WTC11 (cell line): ENCODE measurements around the gene TDRD10. TPM values are rescaled to one million over a fixed set of nuclear protein-coding genes. Genes with fewer than 3 reads are reported as not detected.

Experiments
- ATAC-seq: fragments of 200-7000 bp; cut with Tn5 transposase; 2 replicates; pipeline ENCODE4 v1.10.0; 2021; ENCODE audit warnings: mild to moderate bottlenecking, moderate library complexity
- CTCF ChIA-PET: fragments of 300-600 bp; sonication (Branson Sonifier 250); formaldehyde crosslinking; loops from one replicate; lab custom pipeline; 2021; ENCODE audit warnings: antibody characterized with exemption; lab: Charles Lee
- POLR2A ChIA-PET: fragments of 350-600 bp; sonication (Branson Sonifier 250); formaldehyde crosslinking; loops from one replicate; lab custom pipeline; 2021; ENCODE audit warnings: antibody characterized with exemption; lab: Charles Lee
- DNase-seq: peaks from one replicate; pipeline ENCODE4 v3.0.0; 2021; ENCODE audit warnings: low spot score
- H3K27ac Mint-ChIP-seq: 2 replicates; pipeline ENCODE4 v1.8.0; 2021; ENCODE audit warnings: mixed read lengths
- H3K27me3 Mint-ChIP-seq: 2 replicates; pipeline ENCODE4 v1.8.0; 2021; ENCODE audit warnings: low read depth, mild to moderate bottlenecking, moderate library complexity, mixed read lengths
- H3K36me3 Mint-ChIP-seq: 2 replicates; pipeline ENCODE4 v1.8.0; 2021; ENCODE audit warnings: mixed read lengths
- H3K4me1 Mint-ChIP-seq: 2 replicates; pipeline ENCODE4 v1.8.0; 2022; ENCODE audit warnings: mixed read lengths
- H3K4me3 Mint-ChIP-seq: 2 replicates; pipeline ENCODE4 v1.8.0; 2021; ENCODE audit warnings: mild to moderate bottlenecking, moderate library complexity, mixed read lengths
- H3K9me3 Mint-ChIP-seq: 2 replicates; pipeline ENCODE4 v1.8.0; 2021; ENCODE audit warnings: mixed read lengths
- KAT7 ChIP-seq: sonication (generic); formaldehyde crosslinking; IDR thresholded peaks from 2 replicates; pipeline ENCODE4 v1.8.1; 2023; ENCODE audit warnings: missing genetic modification reagents, mild to moderate bottlenecking, borderline replicate concordance
- NFYB ChIP-seq: sonication (generic); formaldehyde crosslinking; conservative IDR thresholded peaks from 2 replicates; pipeline ENCODE4 v1.8.0; 2022; ENCODE audit warnings: low read depth, missing genetic modification reagents
- NR1H2 ChIP-seq: sonication (generic); formaldehyde crosslinking; IDR thresholded peaks from 2 replicates; pipeline ENCODE4 v1.9.0; 2021; ENCODE audit warnings: mild to moderate bottlenecking, moderate library complexity, missing genetic modification reagents
- NR3C1 ChIP-seq: sonication (generic); formaldehyde crosslinking; conservative IDR thresholded peaks from 2 replicates; pipeline ENCODE4 v1.8.1; 2023; ENCODE audit warnings: low read depth, mild to moderate bottlenecking, missing genetic modification reagents
- TCF7 ChIP-seq: sonication (generic); formaldehyde crosslinking; IDR thresholded peaks from 2 replicates; pipeline ENCODE4 v1.8.0; 2022; ENCODE audit warnings: mild to moderate bottlenecking, low read depth, missing genetic modification reagents, moderate library complexity
- ZNF219 ChIP-seq: sonication (generic); formaldehyde crosslinking; IDR thresholded peaks from 2 replicates; pipeline ENCODE4 v1.8.0; 2023; ENCODE audit warnings: missing genetic modification reagents, mild to moderate bottlenecking, borderline replicate concordance
- total RNA-seq: library from RNA; stranded (reverse); gene quantifications from 3 replicates; pipeline ENCODE4 v1.2.3, GENCODE V29; 2021
- TF ChIP-seq, protein P1 (sequence below): sonication (generic); formaldehyde crosslinking; IDR thresholded peaks from 2 replicates; pipeline ENCODE4 v1.8.1; 2022; ENCODE audit warnings: mild to moderate bottlenecking, missing genetic modification reagents, moderate library complexity, borderline replicate concordance
- TF ChIP-seq, protein P2 (sequence below): fragments of 250-450 bp; sonication (Bioruptor Pico); conservative IDR thresholded peaks from 2 replicates; pipeline ENCODE4 v1.9.0; 2021; ENCODE audit warnings: mild to moderate bottlenecking
- TF ChIP-seq, protein P3 (sequence below): sonication (generic); formaldehyde crosslinking; IDR thresholded peaks from 2 replicates; pipeline ENCODE4 v1.8.1; 2022; ENCODE audit warnings: mild to moderate bottlenecking, moderate library complexity, missing genetic modification reagents
- TF ChIP-seq, protein P4 (sequence below): sonication (generic); formaldehyde crosslinking; IDR thresholded peaks from 2 replicates; pipeline ENCODE4 v1.8.1; 2022; ENCODE audit warnings: missing genetic modification reagents, borderline replicate concordance
- TF ChIP-seq, protein P5 (sequence below): fragments of 250-450 bp; sonication (Bioruptor Pico); IDR thresholded peaks from 2 replicates; pipeline ENCODE4 v2.1.2; 2022; ENCODE audit warnings: mild to moderate bottlenecking, moderate library complexity
- TF ChIP-seq, protein P6 (sequence below): fragments of 250-450 bp; sonication (Bioruptor Pico); IDR thresholded peaks from 2 replicates; pipeline ENCODE4 v1.9.0; 2021; ENCODE audit warnings: mild to moderate bottlenecking
- TF ChIP-seq, protein P7 (sequence below): sonication (generic); formaldehyde crosslinking; IDR thresholded peaks from 2 replicates; pipeline ENCODE4 v1.8.0; 2022; ENCODE audit warnings: mild to moderate bottlenecking, missing genetic modification reagents
- TF ChIP-seq, protein P8 (sequence below): sonication (generic); formaldehyde crosslinking; IDR thresholded peaks from 2 replicates; pipeline ENCODE4 v1.8.1; 2023; ENCODE audit warnings: mild to moderate bottlenecking, missing genetic modification reagents

TDRD10 gene
- total RNA-seq, 1 experiment from 2014 or later, result 0.09 TPM

DNA sequence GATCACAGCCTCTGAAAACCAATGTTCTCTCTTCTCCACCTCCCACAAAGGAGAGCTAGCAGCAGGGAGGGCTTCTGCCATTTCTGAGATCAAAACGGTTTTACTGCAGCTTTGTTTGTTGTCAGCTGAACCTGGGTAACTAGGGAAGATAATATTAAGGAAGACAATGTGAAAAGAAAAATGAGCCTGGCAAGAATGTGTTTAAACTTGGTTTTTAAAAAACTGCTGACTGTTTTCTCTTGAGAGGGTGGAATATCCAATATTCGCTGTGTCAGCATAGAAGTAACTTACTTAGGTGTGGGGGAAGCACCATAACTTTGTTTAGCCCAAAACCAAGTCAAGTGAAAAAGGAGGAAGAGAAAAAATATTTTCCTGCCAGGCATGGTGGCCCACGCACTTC is 35.8 kb upstream of the TDRD10 start:
- CTCF ChIA-PET, result interaction anchor here (0.8 to 5.4 kb wide), 4 partner anchors 13 to 131 kb away, joined by 3 to 27 read pairs (median 4); no protein-coding TSS in a partner anchor
- ATAC-seq (no peak), DNase-seq (no peak)
- Mint-ChIP-seq H3K4me1 (peaks cover 16% of the 10 kb centered on the region), H3K27ac (no peak overlapping the region; the same call in 1 of the 2 replicates), H3K4me3 (no peak overlapping the region)
- TF ChIP-seq, protein P1, sequence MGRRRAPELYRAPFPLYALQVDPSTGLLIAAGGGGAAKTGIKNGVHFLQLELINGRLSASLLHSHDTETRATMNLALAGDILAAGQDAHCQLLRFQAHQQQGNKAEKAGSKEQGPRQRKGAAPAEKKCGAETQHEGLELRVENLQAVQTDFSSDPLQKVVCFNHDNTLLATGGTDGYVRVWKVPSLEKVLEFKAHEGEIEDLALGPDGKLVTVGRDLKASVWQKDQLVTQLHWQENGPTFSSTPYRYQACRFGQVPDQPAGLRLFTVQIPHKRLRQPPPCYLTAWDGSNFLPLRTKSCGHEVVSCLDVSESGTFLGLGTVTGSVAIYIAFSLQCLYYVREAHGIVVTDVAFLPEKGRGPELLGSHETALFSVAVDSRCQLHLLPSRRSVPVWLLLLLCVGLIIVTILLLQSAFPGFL (CRISPR knock-in tag), result no peak
- TF ChIP-seq, protein P2, sequence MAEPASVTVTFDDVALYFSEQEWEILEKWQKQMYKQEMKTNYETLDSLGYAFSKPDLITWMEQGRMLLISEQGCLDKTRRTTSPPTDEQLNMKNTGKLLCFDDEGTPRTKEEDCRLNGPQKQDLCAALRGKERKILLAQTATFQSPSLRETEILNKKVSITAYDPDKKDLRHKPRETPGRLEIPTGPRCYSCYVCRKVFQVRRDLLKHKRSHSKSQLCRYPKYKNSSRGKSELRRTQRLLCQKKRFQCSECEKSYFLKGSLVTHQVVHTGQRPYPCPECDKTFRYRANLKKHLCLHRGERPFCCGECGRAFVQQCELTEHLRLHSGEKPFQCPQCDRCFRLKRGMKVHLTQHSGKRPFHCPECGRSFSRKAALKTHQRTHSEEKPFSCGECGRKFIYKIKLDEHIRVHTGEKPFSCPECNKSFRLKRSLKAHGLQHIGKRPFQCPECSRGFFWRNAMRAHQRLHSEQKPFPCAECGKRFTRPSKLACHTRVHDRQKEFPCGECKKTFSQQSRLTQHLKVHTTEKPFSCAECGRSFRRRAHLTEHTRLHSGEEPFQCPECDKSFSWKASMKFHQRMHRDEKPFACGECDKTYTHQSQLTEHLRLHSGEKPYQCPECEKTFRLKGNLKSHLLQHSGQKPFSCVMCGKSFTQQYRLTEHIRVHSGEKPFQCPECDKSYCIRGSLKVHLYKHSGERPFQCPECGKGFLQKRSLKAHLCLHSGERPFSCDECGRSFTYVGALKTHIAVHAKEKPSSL (CRISPR knock-in tag), result no peak
- TF ChIP-seq, protein P3, sequence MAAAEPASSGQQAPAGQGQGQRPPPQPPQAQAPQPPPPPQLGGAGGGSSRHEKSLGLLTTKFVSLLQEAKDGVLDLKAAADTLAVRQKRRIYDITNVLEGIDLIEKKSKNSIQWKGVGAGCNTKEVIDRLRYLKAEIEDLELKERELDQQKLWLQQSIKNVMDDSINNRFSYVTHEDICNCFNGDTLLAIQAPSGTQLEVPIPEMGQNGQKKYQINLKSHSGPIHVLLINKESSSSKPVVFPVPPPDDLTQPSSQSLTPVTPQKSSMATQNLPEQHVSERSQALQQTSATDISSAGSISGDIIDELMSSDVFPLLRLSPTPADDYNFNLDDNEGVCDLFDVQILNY (CRISPR knock-in tag), result no peak
- TF ChIP-seq, protein P4, sequence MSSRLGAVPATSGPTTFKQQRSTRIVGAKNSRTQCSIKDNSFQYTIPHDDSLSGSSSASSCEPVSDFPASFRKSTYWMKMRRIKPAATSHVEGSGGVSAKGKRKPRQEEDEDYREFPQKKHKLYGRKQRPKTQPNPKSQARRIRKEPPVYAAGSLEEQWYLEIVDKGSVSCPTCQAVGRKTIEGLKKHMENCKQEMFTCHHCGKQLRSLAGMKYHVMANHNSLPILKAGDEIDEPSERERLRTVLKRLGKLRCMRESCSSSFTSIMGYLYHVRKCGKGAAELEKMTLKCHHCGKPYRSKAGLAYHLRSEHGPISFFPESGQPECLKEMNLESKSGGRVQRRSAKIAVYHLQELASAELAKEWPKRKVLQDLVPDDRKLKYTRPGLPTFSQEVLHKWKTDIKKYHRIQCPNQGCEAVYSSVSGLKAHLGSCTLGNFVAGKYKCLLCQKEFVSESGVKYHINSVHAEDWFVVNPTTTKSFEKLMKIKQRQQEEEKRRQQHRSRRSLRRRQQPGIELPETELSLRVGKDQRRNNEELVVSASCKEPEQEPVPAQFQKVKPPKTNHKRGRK, result no peak
- TF ChIP-seq, protein P5, sequence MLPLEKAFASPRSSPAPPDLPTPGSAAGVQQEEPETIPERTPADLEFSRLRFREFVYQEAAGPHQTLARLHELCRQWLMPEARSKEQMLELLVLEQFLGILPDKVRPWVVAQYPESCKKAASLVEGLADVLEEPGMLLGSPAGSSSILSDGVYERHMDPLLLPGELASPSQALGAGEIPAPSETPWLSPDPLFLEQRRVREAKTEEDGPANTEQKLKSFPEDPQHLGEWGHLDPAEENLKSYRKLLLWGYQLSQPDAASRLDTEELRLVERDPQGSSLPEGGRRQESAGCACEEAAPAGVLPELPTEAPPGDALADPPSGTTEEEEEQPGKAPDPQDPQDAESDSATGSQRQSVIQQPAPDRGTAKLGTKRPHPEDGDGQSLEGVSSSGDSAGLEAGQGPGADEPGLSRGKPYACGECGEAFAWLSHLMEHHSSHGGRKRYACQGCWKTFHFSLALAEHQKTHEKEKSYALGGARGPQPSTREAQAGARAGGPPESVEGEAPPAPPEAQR, result no peak
- TF ChIP-seq TCF7 (CRISPR knock-in tag), result no peak
- TF ChIP-seq, protein P6, sequence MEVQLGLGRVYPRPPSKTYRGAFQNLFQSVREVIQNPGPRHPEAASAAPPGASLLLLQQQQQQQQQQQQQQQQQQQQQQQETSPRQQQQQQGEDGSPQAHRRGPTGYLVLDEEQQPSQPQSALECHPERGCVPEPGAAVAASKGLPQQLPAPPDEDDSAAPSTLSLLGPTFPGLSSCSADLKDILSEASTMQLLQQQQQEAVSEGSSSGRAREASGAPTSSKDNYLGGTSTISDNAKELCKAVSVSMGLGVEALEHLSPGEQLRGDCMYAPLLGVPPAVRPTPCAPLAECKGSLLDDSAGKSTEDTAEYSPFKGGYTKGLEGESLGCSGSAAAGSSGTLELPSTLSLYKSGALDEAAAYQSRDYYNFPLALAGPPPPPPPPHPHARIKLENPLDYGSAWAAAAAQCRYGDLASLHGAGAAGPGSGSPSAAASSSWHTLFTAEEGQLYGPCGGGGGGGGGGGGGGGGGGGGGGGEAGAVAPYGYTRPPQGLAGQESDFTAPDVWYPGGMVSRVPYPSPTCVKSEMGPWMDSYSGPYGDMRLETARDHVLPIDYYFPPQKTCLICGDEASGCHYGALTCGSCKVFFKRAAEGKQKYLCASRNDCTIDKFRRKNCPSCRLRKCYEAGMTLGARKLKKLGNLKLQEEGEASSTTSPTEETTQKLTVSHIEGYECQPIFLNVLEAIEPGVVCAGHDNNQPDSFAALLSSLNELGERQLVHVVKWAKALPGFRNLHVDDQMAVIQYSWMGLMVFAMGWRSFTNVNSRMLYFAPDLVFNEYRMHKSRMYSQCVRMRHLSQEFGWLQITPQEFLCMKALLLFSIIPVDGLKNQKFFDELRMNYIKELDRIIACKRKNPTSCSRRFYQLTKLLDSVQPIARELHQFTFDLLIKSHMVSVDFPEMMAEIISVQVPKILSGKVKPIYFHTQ (CRISPR knock-in tag), result no peak
- TF ChIP-seq NR1H2 (CRISPR knock-in tag), result no peak
- TF ChIP-seq KAT7, result no peak
- no peak for TF ChIP-seq NFYB (CRISPR knock-in tag)
- TF ChIP-seq, protein P7, sequence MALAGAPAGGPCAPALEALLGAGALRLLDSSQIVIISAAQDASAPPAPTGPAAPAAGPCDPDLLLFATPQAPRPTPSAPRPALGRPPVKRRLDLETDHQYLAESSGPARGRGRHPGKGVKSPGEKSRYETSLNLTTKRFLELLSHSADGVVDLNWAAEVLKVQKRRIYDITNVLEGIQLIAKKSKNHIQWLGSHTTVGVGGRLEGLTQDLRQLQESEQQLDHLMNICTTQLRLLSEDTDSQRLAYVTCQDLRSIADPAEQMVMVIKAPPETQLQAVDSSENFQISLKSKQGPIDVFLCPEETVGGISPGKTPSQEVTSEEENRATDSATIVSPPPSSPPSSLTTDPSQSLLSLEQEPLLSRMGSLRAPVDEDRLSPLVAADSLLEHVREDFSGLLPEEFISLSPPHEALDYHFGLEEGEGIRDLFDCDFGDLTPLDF (CRISPR knock-in tag), result no peak
- TF ChIP-seq, protein P8, sequence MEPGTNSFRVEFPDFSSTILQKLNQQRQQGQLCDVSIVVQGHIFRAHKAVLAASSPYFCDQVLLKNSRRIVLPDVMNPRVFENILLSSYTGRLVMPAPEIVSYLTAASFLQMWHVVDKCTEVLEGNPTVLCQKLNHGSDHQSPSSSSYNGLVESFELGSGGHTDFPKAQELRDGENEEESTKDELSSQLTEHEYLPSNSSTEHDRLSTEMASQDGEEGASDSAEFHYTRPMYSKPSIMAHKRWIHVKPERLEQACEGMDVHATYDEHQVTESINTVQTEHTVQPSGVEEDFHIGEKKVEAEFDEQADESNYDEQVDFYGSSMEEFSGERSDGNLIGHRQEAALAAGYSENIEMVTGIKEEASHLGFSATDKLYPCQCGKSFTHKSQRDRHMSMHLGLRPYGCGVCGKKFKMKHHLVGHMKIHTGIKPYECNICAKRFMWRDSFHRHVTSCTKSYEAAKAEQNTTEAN (CRISPR knock-in tag), result no peak
- TF ChIP-seq NR3C1, result no peak
- TF ChIP-seq ZNF219 (CRISPR knock-in tag), result no peak
- TF ChIP-seq, all 79 proteins: peak for 0
- Mint-ChIP-seq H3K36me3 (no peaks in the 10 kb centered on the region), H3K9me3 (no peaks in the 10 kb centered on the region), H3K27me3 (no peaks in the 10 kb centered on the region)
- POLR2A ChIA-PET, result interaction anchor here (0.6 kb wide), 1 partner anchor 29 kb away, joined by 3 read pairs; no protein-coding TSS in a partner anchor
